GM12801 (cell line): ENCODE measurements around the gene DUSP9.

Experiments used
- TF ChIP-seq, protein P1 (sequence below): IDR thresholded peaks from one replicate; pipeline ENCODE4 v1.5.1; 2011; ENCODE audit warnings: control low read depth; ENCODE audit not compliant: insufficient read length; ENCODE audit errors: extremely low read depth

Gene DUSP9

DNA sequence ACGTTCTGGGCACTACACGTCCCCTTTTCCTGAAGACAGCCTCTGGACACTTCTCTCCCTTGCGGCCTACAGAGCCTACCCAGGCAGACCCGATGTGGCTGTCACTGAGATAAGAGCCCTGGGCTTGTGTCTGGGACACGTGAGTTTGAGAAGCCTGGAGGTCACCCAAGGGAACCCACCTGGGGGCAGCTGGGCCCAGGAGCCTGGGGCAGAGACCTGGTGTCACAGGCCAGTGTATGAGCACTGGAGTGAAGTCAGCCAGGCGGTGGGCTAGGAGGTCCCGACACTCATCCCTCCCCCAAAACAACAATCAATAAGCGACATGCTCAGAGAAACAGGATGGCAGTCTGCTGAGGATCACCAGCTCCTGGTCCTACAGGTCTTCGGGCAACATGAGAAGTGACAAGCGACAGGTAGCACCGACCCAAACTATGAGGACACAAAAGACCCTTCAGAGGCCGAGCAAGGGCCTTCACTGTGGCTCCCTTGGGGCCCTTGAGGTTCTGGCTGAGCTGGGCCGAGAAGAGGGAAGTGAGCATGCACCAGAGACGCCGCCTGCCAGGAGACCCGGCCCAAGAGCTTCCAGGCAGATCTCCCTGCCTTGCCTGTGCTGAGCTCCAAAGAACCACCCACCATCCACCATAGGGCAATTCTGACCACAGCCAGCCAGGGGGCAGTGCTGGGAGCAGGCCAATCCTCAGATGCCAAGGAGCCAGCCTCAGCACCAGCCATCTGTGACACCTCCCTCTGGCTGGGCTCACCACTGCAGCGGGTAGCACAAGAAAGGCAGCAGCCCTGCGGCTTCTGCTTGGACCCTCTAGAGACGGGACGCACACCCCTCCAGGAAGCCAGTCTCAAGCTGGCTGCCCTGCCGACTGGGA lies 11.0 kb upstream of the DUSP9 start:
- TF ChIP-seq, protein P1, sequence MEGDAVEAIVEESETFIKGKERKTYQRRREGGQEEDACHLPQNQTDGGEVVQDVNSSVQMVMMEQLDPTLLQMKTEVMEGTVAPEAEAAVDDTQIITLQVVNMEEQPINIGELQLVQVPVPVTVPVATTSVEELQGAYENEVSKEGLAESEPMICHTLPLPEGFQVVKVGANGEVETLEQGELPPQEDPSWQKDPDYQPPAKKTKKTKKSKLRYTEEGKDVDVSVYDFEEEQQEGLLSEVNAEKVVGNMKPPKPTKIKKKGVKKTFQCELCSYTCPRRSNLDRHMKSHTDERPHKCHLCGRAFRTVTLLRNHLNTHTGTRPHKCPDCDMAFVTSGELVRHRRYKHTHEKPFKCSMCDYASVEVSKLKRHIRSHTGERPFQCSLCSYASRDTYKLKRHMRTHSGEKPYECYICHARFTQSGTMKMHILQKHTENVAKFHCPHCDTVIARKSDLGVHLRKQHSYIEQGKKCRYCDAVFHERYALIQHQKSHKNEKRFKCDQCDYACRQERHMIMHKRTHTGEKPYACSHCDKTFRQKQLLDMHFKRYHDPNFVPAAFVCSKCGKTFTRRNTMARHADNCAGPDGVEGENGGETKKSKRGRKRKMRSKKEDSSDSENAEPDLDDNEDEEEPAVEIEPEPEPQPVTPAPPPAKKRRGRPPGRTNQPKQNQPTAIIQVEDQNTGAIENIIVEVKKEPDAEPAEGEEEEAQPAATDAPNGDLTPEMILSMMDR, result no peak

DNA sequence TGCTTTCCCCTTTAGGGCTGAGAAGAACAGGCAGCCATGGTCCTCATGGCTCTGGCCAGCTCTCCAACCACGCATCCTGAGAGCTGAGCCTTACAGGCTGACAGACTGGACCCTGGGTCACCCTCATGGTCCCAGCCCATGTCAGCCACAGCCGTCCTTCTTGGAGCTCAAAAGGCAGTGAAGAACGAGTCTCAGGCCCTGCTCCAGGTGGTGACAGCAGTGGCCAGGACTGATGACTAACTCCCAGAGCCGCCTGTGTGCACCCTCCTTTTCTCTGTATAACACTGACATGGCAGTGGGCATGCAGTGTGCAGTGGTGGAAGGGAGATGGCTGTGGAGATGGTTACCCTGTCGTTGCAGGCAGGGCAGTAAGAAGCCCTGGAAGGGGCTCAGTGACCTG lies 10.3 kb upstream of the DUSP9 start:
- TF ChIP-seq, protein P1, result no peak

DNA sequence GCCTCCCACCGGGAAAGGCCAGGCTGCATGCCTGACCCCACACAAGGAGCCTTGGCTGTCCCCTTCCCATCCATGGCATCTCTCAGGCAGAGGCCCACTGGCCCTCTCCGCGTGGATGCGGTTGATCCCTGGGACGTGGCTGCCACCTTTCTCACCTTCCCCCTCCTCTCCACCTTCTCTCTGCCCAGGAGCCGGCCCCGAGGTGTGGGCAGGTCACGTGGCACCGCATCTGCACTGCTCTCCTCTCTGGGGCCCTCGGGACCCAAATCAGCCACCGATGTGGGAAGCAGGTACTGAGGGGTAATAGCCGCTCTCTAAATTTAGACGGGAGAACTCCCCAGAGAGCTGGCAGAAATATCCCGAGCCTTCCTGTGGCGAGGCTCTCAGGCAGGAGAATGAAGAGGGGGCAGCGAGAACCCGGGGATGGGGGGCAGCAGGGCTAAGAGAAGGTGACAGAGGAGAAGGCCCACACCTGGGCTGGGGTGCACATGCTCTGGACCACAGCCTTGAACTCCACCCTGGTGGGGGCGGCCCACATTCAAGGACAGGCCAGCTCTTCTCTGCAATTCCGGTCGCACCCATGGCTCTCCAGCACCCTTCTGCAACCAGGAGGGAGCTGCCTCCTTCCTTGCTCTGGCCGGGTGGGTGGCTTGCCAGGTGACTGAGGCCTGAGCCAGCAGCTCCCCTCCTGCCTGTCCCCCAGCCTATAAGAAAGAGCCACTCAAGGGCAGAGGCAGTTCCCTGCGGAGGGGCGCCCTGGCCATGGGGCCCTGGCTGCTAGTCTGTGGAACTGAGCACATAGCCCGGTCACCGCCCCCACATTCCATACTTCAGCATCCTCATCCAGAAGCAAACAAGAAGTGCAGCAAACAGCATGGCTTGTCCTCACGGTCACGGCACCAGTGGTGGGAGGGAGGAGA lies 9.6 kb upstream of the DUSP9 start:
- TF ChIP-seq, protein P1, result no peak

DNA sequence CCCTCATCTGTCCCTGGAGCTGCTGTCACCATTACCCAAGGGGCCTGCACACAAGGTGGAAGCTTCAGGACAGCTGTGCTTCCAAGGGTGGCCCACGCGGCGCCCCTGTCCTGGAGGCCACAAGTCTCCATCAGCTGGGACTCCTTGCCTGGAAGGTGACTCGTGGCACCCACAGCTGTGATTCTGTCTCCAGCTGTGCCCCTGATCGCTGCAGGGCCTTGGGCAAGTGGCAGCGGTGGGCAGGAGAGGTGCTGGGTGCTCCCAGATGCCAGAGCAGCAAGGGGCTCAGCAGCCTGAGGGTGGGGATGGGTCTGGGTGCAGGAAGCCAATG lies 9.0 kb upstream of the DUSP9 start:
- TF ChIP-seq, protein P1, result no peak

DNA sequence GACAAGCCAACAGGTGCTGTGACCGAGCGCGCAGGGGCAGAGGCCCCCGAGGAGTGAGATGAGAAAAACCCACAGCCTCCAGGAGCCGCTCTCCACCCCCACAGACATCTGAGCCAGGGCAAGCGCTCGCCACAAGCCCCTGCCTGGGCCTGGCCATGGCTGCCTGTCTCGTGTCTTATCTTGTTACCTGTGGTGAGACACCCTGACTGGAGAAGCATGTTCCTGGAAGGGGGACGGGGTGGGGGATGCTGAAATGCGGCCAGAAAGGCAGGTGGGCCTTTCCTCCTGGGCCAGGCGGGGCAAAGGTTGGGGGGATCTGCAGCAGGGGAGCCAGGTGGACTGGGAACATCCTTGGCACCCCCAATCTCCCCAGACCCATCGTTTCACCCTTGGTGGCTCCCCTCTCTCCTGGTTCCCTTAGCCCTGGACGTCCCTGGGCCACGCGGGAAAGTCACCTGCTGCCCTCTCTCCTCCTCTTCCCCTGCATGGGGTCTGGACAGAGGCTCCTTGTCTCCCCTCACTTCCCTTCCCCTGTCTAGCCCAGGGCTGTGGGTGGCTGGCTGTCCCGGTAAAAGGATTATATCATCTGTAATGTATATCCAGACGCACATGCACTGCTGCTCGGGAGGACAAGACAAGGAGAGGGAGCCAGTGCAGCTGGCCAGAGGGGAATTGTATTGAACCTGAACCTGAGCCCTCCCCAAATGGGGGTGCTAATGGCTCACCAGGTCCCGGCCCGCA lies 8.4 kb upstream of the DUSP9 start:
- TF ChIP-seq, protein P1, result no peak

DNA sequence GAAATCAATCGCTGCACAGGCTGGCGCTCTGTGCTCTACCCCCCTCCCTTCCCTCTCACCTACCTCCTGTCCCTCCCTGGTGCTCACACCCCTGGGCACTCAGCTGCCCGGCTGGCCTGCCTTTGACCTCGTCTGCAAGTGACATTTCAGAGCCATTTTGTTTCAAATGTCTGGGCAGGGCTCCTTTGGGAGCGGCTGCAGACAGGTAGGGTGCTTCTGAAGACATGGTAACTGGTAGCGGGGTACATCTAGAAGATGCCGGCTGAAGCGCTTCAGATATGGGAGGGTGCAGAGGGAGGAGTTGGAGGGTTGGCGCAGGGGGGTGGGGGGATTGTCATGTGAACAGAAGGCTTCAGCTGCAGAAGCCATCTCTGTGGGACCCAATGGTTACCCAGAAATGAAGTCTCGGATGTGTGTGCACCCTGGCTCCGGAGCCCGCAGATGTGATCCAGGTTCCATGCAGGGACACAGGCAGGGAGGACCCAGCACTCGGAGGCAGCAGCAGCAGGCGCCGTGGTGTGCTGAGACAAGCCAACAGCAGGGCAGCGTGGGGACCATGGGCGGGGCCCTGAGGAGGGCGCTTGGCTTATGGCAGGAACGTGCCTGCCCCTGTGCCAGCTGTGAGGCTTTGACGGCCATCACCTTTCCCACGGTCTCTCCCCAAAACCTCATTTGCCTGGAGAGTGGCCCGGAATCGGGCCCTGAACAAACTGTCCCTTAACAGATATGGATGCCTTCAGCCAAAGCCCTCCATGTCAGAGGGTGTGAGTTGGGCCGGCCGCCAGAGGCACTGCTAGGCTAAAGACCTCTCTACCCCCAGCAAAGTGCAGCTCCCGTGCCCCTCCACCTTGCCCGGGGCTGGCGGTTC lies 7.6 kb upstream of the DUSP9 start:
- TF ChIP-seq, protein P1, result no peak
